Activated naive CD4-positive, alpha-beta T cell treated with anti-CD3 and anti-CD28 coated beads, Interleukin-2, amount 50 U/mL, for 16 hours (primary cell): ENCODE data around the gene TMEM248.
"Not testable (repeated sequence)": the region's sequence is repeated elsewhere in the genome, so short reads cannot be mapped to it uniquely, and the experiment has no call there.

ENCODE experiments used
- DNase-seq: peaks from one replicate; pipeline ENCODE4 v3.0.0-alpha.2; 2020

TMEM248 gene

DNA sequence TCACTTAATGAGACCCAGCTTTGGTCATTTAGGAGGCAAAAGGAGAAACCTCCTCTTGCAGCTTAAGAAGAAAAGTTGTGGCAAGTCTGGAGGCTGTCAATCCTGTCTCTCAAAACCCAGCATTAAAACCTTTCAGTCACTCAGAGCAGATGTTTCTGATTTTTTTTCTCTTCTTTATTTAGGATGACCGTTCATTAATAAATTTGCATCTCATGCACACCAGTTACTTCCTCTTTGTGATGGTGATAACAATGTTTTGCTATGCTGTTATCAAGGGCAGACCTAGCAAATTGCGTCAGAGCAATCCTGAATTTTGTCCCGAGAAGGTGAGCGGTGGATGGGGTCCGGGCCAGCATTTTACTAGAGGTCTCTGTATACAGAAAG, 32.0 kb downstream of the TMEM248 start:
- no peak for DNase-seq

DNA sequence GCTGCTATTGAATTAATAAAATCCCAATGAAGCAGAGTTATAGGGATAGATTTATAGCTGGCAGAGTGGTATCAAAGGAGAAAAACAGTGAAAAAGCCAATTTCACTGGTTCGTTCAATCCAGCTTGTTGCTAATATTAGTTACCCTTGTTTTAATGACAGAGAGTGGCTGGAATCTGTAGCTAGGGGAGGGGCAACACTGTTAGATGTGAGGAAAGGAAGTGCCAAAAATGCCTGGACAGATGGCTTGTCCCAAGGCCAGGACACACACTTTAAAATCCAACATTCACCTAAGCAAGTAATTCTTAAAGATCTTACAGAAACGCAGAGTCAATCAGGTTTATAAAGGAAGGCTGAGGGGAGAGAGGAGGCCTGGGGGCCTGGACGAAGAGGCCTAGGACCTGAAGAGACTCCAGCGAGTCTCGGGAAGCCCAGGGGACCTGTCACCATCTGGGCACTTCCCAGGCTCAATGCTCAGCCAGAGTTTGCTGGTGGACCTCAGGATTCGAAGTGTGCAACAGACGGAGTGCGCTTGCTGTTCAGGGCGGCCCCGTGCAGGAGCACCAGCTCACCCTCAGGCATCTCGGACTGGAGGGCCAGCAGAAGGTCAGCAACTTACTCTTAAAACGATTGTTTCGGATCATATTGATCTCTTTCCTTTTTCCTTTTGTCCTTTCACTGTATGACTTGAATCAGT, 36.7 kb downstream of the TMEM248 start:
- no peak for DNase-seq

DNA sequence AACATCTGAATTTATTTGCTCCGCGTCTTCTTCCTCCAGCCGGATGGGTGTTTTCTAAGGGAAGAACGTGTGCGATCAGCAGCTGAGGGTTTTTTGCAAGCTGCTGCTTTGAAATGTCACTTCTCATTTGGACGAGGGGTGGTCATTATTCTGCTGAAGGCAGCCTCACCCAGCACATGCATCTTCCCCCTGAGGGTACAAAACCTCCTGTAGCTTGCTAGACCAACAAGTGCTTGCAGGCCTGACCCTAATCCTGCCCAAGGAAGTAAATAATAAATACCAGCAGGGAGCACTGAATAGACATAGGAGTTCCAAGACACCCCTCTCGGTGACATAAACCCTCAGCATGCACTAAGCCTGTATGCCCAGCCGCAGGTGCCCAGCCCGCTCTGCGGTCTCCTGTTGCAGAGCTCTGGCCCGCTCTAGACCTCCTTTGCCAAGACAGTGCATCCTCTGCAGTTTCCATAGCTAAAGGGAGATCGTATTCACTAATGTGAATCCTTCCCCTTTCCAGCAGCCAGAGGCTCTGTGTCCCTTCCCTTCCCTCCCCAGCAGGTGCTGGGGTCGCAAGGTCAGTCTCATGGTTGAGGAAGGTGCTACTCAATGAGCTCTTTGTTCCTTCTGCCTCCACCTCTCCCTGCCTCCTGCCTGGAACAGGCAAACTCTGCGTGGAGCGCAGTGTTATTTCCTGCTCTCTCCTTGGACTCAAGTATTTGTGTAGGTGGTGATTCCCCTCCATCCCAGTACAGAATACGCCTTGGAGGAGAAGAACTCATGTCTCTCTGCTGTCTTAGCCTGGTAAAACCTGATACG, 37.7 kb downstream of the TMEM248 start:
- DNase-seq, result no peak

DNA sequence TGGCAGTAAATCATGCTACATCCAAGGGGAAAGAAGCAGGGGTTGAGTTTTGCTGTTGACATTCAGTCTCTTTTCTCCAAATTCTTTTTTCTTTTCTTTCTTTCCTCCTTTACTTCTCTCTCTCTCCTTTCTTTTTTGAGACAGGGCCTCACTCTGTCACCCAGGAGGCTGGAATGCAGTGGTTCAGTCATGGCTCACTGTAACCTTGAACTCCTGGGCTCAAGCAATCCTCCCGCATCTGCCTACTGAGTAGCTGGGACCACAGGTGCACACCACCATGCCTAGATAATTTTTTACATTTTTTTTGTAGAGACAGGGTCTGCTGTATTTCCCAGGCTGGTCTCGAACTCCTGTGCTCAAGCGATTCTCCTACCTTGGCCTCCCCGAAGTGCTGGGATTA, 39.2 kb downstream of the TMEM248 start:
- no peak for DNase-seq

DNA sequence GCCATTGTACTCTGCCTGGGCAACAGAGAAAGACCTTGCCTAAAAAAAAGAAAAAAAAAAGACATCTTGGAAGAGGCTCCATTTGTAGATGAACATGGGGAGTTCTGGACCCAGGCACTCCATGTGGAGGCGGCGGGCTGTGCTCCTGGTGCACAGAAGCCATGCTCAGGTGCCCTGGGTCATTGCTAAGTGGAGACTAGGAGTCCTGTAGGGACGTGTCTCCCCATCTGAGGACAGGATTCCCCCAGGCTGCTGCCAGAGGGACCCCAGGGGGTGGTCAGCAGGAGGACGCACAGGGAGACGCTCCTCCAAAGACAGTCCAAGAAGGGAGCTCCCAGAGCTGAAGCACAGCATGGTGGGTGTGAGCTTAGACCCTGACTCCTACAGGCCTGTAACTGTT, 40.1 kb downstream of the TMEM248 start:
- DNase-seq, result no peak

DNA sequence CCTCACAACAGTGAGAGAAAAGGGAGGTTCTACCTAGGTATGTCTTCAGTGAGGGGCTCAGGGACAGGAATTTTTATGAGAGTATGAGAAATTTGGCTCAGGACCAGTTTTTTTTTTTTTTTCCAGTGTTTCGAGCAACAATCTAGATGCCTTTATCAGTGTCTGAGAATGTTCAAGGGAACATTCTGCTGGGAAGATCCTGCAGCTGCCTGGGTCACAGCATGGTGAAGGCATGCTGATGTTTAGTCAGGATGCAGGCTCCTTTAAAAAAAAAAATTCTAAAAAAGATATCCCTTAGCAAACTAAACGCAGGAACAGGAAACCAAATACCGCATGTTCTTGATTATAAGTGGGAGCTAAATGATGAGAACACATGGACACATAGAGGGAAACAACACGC, 43.4 kb downstream of the TMEM248 start:
- no peak for DNase-seq

DNA sequence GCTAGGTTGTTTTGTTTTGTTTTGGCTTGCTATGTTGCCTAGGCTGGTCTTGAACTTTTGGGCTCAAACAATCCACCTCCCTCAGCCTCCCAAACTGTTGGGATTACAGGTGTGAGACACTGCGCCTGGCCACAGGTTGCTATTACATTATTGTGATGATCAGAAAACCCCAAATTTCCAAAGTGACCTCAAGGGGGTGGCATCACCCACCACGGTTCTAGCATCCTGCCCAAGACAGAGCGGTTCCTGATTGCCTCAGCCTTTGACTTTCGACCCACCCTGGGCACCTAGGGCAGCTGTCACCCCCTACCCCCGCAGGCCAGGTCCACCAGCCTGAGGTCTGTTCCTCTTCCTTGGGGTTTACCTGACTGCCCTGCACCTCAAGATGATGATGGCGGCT, 46.0 kb downstream of the TMEM248 start:
- no peak for DNase-seq

DNA sequence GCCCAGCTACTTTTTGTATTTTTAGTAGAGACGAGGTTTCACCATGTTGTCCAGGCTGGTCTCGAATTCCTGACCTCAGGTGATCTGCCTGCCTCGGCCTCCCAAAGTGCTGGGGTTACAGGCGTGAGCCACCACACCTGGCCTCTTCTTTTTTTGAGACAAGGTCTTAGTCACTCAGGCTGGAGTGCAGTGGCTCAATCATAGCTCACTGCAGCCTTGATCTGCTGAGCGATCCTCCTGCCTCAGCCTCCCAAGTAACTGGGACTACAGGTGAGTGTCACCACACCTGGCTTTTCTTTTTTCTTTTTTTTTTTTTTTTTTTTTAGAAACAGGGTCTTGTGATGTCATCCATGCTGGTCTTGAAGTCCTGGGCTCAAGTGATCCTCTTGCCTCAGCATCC, 48.0 kb downstream of the TMEM248 start:
- not testable (repeated sequence) for DNase-seq

DNA sequence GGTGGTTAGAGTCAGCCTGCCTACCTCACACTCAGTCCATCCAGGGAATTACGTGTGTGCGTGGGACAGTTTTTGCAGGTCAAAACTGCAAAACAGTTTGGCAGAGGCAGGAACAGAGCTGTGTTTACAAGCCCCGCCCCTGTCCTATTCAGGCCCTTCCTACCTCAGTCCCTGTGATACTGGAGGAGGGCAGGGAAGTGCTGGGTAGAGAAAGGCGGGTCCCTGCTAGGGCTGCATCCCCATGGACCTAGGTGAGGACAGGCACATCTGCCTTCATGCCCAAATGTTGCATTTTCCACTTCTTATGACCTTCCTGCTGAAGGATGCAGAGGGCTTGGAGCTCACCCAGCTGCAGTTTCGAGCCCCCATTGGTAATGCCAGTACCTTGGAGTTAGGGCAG, 49.3 kb downstream of the TMEM248 start:
- DNase-seq, result no peak

DNA sequence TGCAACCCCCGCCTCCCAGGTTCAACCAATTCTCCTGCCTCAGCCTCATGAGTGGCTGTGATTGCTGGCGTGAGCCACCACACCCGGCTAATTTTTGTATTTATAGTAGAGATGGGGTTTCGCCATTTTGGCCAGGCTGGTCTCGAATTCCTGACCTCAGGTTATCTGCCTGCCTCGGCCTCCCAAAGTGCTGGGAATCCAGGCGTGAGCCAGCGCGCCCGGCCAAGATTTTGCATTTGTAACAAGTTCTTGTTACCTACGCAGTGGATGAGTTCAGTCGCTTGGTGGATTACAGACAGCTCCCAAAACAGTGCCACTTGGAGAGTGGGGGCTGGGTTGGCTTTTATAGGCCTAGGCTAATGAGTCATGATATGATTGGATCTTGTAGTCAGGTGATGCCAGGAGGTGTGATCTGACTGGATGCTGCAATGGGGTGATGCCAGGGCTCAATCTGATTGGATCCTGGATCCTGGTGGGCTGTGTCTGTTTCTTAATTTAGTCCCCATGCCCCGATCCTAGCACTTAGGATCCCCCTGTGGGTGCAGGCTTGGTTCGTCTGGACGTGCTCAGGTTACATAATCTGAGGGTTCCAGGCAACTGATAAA, 54.1 kb downstream of the TMEM248 start:
- DNase-seq, result no peak

DNA sequence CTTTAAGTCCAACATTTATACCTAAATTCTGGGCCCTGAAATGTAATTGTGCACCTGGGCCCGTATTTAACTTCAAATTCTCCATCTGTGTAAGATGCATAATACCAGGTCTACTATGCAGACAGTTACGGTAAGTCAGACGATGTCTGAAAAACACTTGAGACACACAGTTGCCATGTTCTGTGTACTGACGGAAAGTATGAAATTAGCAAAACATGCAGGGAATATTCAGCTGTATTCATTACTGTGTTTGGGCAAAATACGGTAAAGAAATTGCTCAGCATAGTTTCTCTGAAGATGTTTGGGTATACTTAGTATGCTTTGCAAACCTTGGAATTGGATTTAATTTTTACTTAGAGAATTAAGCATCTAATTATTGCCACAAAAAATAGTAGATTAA, 57.3 kb downstream of the TMEM248 start:
- DNase-seq, result not testable (repeated sequence)

DNA sequence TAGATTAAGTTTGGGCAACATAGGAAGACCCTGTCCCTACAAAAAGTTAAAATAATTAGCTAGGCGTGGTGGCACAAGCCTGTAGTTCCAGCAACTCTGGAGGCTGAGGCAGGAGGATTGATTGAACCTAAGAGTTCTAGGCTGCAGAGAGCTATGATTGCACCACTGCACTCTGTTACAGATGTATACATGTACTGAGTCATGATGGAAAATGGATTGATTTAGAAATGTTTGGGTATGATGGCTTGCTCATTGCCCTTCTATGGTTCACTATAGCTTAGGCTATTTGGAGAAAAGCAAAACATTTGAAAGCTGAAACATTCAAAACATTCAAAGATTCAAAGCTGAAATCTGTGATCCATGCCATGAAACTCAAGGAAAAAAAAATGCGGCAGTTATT, 58.0 kb downstream of the TMEM248 start:
- not testable (repeated sequence) for DNase-seq

DNA sequence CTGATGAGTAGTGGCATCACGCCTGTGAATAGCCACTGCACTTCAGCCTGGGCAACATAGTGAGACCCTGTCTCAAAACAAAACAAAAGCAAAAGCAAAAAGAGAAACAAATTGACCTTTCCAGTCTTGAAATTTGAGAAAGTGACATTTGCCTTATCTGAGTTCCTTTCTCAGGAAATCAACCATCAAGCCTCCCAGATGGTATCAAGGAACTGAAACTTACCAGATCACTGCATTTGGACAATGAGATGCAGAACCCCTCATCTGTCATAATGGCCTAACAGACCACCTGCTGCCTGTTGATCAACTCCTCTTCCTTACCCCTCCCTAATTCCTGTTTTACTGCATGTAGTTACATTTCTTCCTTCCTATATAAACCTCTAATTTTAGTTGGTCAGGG, 59.3 kb downstream of the TMEM248 start:
- DNase-seq, result not testable (repeated sequence)

DNA sequence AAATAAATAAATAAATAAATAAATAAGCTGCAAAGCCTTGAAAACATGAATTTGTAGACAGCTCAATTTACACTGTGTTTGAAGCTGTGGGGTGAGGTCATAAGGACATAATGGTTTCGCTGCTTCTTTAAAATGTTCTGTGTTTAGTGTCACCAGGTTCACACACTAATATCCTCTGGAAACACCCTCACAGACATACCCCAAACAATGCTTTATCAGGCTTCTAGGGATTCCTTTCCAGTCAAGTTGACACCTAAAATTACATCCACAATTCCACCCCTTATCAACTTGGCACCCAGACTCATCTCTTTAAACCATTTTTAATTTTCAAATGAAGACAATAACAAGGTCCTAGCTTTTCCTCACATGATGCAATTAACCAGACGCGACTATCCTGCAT, 68.5 kb downstream of the TMEM248 start:
- not testable (repeated sequence) for DNase-seq

DNA sequence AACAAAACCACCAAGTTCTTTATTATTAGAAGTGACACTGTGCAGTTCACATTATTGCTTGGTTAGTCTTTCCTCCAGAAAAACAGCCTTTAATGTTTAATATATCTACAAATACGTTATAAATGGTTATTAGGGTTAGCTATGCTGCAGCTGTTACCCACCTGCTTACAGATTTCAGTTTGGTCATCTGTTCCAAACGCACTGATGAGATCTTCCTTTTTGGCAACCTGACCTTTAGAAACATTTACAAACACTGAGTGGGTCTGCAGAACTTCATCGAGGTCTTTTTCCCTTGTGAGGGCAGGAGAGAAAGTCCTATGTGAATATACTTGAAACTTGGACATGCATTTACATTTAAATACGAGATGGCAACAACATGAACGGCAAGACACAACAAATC, 73.0 kb downstream of the TMEM248 start:
- not testable (repeated sequence) for DNase-seq

DNA sequence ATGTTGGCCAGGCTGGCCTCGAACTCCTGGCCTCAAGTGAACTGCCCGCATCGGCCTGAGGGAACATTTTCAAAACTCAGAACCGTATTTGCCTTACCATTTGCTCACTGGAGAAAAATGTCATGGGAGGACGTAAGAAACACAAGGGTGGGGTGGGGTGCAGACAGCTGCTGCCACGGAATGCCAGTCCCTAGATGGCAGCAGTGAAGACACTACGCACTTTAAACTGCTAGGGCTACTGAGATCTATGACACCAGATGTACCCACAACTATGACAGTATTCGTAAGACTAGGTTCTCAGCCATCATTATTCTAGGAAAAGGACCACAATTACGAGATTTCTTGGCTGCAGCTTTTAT, 73.6 kb downstream of the TMEM248 start:
- DNase-seq, result peak; percentile 45

DNA sequence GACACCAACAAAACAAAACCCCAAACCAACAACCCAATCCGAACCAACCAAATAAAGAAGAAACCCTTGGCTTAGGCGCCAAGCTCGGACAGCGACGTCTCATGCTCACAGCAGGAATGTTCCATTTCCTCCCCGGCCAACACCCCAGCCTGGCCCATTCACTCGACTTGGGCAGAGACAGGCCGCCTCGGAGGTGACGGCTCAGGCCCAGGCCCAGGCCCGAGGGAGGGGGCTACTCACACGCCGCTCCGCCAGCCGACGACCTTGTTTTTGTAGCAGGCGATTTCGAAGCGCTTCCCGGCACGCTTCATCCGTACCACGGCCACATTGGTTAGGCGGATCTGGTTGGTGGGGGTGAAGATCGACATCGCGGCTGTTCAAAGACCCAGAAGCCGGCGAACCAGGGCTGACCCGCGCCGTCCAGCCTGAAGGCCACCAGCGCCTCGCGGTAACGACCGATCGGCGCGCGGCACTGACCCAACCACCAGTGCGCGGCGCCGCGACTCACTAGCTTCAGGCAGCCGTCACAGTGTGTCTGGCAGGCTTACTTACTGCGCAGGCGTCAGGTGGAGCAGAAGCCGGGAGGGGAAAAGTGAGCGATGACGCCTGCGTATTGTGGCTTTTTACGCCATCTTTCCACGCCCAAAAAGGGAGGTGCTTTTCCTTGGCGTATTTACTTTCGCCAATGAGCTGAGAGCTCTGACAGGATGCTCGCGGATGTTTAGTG, 74.2 kb downstream of the TMEM248 start, which contains the start of gene SBDS:
Gene SBDS, minus strand, starts transcription at position 537 of the 727 bp plus-strand sequence. Its CDS starts 169 bp downstream, at position 368.
- peak; percentile 91 for DNase-seq

DNA sequence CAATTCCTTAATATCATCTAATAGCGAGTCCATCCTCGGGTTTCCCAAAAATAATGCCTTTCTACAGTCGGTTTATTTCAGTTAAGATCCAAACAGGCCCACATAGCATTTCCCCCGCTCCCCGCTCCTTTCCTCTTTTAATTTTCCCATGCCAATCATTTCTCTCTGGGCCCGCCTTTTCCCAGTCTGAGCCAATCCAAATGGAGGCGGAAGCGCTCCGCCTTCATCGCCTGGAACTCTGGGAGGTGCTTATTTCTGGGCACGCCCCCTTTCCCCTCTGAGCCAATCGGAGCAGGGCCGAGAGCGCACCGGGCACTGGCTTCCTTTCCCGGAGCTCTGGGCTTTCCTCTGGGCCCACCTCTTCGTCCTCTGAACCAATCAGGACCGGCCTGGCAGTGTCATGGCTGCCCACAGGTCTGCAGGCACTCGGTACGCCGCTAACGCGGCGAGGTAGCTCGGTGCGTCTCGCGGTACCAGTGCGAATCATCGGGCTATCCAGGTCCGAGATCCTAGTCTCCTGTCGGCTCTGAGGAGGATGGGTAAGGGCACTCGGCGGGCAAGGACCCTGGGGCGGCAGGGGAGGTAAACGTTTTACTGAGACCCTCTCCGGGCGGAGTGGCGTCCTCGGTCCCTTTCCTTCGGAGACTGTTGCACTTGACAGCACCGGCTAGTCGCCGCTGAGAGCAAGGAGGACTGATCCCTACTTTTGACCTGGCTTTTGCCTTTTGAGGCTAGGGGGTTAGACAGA, 75.6 kb downstream of the TMEM248 start, which contains the start of gene TYW1:
Gene TYW1, plus strand, starts transcription at position 390 of the 748 bp plus-strand sequence. Its CDS starts 146 bp downstream, at position 536.
- peak; percentile 98 for DNase-seq

DNA sequence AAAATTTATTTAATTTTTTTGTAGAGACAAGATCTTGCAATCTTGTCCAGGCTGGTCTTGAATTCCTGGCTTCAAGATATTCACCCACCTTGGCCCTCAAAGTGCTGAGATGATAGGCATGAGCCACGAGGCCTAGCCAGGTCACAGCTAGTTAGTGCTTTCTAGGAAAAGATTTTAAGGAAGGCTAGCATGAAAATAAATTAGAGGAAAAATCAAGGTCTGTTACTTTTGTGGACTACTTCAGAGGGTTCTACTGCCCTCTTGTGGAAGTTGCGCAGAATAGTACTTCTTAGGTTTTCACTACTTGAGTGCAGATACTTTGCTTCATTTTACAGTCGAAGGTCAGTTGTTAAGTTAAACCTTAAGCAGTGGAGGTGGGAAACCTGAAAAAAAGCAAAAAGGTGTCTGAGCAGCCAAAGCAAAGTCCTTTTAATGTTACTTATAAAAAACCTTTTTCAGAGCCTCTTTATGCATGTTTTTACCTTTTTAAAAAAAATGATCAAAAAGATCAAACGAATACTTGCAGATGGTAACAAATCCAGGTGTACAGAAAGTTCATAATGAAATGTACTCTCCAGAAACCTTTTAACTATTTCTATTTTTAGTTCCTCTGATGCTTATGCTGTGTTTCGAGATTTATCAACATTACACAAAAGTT, 79.7 kb downstream of the TMEM248 start:
- not testable (repeated sequence) for DNase-seq

DNA sequence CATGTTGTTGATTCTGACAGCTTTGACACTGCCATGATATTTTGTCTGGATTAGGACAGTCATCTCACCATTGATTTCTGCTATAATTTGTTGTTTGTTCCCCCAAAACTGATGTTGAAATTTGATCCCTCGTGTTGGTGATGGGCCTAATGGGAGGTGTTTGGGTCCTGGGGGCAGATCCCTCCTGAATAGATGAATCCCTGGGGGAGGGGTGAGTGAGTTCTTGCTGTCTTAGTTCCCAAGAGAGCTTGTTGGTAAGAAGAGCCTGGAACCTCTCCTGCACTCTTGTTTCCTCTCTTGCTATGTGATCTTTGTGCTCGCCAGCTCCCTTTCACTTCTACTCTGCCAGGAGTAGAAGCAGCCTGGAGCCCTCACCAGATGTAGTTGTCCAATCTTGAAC, 83.1 kb downstream of the TMEM248 start:
- DNase-seq, result not testable (repeated sequence)

DNA sequence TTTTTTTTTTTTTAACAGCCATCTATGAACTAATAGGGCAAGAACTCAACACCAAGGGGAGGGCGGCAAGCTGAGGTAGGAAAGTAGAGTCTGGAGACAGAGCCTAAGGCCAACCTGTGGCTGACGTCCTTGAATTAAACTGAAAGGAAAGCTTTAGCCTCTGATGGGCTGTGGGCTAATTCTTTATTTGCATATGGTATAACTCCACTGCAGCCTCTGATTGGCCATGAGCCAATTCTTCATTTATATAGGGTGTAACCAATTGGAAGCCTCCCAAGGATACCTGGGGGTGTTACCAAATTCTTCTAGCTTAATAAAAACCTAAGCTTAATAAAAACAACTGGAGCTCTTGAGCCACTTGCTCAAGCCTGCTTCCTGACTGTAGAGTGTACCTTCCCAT, 85.9 kb downstream of the TMEM248 start:
- no peak for DNase-seq
